ENCODE measurements around the gene PSMD9.
"Not testable (repeated sequence)": the region's sequence is repeated elsewhere in the genome, so short reads cannot be mapped to it uniquely, and the experiment has no call there.

PSMD9 gene

GRCh38 chr12:121927813-121928212 is 39.2 kb downstream of the PSMD9 start:
- TF ChIP-seq ZFP30 (CRISPR knock-in tag; IDR thresholded peaks at IDR 0.05) (no peak), ISL1 (CRISPR knock-in tag; IDR thresholded peaks at IDR 0.05) (peak; percentile 49; the same call in 1 of the 2 replicates)
- ATAC-seq, result no peak

DNA sequence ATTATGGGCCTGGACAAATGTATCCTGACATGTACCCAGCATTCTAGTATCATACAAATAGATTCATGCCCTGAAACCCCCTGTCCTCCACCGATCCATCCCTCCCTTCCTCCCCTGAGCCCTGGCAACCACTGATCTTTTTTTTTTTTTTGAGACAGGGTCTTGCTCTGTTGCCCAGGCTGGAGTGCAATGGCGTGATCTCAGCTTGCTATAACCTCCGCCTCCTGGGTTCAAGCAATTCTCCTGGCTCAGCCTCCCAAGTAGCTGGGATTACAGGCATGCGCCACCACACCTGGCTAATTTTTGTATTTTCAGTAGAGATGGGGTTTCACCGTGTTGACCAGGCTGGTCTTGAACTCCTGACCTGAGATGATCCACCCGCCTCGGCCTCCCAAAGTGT is 41.0 kb downstream of the PSMD9 start:
- not testable (repeated sequence) for ATAC-seq

DNA sequence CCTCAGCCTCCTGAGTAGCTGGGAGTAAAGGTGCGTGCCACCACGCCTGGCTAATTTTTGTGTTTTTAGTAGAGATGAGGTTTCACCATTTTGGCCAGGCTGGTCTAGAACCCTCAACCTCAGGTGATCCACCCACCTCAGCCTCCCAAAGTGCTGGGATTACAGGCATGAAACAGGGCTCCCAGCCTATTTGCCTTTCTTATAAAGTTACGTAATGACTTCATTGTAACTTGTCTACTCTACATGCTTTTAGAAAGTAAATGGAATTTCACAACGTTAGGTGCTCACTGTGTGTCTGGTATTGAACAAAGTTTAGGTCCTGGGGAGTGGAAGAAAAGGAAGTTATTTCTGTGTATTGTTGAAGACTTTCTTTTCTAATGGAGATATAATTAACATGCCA is 42.3 kb downstream of the PSMD9 start:
- no peak for ATAC-seq

GRCh38 chr12:121932176-121932536 is 43.6 kb downstream of the PSMD9 start:
- ATAC-seq, result no peak
- no peak for TF ChIP-seq BACH2 (CRISPR knock-in tag; IDR thresholded peaks at IDR 0.05; ENCODE audit: borderline replicate concordance)
- TF ChIP-seq ISL1 (CRISPR knock-in tag; IDR thresholded peaks at IDR 0.05), result no peak
- no peak for TF ChIP-seq CSRNP3 (CRISPR knock-in tag; IDR thresholded peaks at IDR 0.05)
- TF ChIP-seq ZC3H10 (CRISPR knock-in tag; IDR thresholded peaks at IDR 0.05), result no peak
- TF ChIP-seq ZNF70 (CRISPR knock-in tag; IDR thresholded peaks at IDR 0.05), result no peak

More for the DNA sequence above, 42.3 kb downstream of the PSMD9 start:
- TF ChIP-seq CSDC2 (CRISPR knock-in tag; IDR thresholded peaks at IDR 0.05) (no peak), OSR1 (CRISPR knock-in tag; IDR thresholded peaks at IDR 0.05) (no peak), ISL1 (CRISPR knock-in tag; IDR thresholded peaks at IDR 0.05) (no peak), PATZ1 (CRISPR knock-in tag; IDR thresholded peaks at IDR 0.05; ENCODE audit: borderline replicate concordance) (no peak), RARB (CRISPR knock-in tag; IDR thresholded peaks at IDR 0.05) (no peak), TOX (CRISPR knock-in tag; IDR thresholded peaks at IDR 0.05; ENCODE audit: borderline replicate concordance) (no peak), SNAI2 (CRISPR knock-in tag; IDR thresholded peaks at IDR 0.05) (no peak), ZFP30 (CRISPR knock-in tag; IDR thresholded peaks at IDR 0.05) (no peak), POU6F1 (CRISPR knock-in tag; IDR thresholded peaks at IDR 0.05; ENCODE audit: borderline replicate concordance, low read depth) (no peak), GLIS3 (CRISPR knock-in tag; IDR thresholded peaks at IDR 0.05) (no peak), CSRNP3 (CRISPR knock-in tag; IDR thresholded peaks at IDR 0.05) (no peak)
- TF ChIP-seq, protein P1, sequence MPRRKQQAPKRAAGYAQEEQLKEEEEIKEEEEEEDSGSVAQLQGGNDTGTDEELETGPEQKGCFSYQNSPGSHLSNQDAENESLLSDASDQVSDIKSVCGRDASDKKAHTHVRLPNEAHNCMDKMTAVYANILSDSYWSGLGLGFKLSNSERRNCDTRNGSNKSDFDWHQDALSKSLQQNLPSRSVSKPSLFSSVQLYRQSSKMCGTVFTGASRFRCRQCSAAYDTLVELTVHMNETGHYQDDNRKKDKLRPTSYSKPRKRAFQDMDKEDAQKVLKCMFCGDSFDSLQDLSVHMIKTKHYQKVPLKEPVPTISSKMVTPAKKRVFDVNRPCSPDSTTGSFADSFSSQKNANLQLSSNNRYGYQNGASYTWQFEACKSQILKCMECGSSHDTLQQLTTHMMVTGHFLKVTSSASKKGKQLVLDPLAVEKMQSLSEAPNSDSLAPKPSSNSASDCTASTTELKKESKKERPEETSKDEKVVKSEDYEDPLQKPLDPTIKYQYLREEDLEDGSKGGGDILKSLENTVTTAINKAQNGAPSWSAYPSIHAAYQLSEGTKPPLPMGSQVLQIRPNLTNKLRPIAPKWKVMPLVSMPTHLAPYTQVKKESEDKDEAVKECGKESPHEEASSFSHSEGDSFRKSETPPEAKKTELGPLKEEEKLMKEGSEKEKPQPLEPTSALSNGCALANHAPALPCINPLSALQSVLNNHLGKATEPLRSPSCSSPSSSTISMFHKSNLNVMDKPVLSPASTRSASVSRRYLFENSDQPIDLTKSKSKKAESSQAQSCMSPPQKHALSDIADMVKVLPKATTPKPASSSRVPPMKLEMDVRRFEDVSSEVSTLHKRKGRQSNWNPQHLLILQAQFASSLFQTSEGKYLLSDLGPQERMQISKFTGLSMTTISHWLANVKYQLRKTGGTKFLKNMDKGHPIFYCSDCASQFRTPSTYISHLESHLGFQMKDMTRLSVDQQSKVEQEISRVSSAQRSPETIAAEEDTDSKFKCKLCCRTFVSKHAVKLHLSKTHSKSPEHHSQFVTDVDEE (CRISPR knock-in tag; IDR thresholded peaks at IDR 0.05), result no peak

DNA sequence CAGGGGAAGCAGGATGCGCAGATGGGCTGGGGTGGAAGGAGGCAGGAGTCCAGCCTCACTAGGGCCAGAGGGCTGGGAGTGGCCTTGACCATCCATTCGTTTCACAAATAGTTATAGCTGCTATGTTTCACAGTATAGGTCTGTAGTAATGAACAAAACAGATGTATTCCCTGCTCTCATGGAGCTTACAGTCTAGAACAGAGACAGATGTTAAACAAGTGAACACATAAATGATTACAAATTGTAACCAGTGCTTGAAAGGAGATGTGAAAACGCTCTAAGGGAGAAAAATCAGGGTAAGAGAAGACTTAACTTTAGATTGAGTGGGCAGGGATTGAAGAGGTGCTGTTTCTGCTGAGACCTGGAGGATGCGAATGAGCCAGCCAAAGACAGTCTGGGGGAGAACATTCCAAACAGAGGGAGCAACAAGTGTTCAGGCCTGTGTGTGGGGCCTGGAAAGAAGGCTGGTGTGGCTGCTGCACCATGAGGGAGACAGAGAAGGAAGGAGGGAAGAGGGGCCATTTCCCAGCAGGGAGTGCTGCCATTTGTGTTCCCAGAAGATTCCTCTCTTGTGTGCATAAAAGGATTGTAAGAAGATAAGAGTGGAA is 44.4 kb downstream of the PSMD9 start:
- no peak; the same call in 2 of the 3 replicates for ATAC-seq
- TF ChIP-seq, protein P1 (CRISPR knock-in tag; IDR thresholded peaks at IDR 0.05), result no peak
- no peak for TF ChIP-seq ZFP3 (CRISPR knock-in tag; IDR thresholded peaks at IDR 0.05)
